Measurements from ENCODE around the gene SPRN. TPM values are rescaled to one million over a fixed set of nuclear protein-coding genes. Genes with fewer than 3 reads are reported as not detected.

Gene SPRN
- total and polyA plus RNA-seq, 2 of the 4 experiments (the other 2 are of a cell fraction): 0.36 to 2.3 TPM

DNA sequence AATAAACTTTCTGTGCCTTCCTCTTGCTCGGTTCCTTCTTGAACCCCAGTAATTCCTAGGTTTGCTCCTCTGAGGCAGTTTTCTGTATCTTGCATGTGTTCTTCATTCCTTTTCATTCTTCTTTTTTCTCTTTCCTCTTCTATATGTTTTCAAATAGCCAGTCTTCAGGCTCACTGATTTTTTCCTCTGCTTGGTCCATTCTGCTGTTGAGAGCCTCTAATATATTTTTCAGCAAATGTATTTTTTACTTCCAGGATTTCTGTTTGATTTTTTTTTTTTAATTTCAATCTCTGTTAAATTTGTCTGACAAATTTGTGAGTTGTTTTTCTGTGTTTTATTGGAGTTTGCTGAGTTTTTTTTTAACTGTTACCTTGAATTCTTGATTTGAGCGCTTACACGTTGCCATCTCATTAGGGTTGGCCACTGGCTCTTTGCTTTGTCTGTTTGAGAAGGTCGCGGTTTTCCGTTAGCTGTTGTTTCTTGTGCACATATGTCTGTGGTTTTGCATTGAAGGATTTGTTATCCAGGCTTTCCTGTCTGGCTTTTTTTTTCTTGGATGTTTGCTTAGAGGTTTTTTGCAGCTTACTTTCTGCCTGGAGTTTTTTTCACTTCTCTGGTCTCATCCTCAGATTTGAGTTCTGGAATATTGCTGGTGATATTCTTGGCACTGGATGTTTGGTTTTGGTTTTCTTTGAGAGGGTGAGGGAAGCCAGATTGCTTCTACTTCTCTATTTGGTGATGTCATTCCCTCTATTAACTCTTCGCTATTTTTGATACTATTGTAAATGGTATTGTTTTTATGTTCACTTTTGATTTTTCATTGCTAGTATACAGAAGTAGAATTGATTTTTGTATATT lies 12.7 kb downstream of the SPRN start:
- no peak overlapping the region for H4K5ac ChIP-seq (ENCODE audit: low read depth, low read length)
- no peaks in the 10 kb centered on the region for H3K27me3 ChIP-seq (ENCODE audit: control insufficient read depth, insufficient read depth, low read length)
- H2BK120ac ChIP-seq (ENCODE audit: low read depth, low read length): no peak overlapping the region
- no peak for TF ChIP-seq USF2 (IDR thresholded peaks at IDR 0.05; ENCODE audit: low read depth, low read length)
- no peak for TF ChIP-seq BHLHE40 (IDR thresholded peaks at IDR 0.05; ENCODE audit: low read depth, low read length)
- H3K23ac ChIP-seq (ENCODE audit: low read depth, low read length): no peak overlapping the region
- no TSS peak for BruUV-seq (replicated peaks)
- no peak overlapping the region for H3K9ac ChIP-seq (ENCODE audit: low read depth, low read length)
- H3K9me1 ChIP-seq (ENCODE audit: insufficient read depth, low read length): no peaks in the 10 kb centered on the region
- no peak overlapping the region for H2BK15ac ChIP-seq (ENCODE audit: low read depth, low read length)
- no peak overlapping the region for H3K4me2 ChIP-seq (ENCODE audit: low read depth, low read length)
- intact Hi-C loops (cut with micrococcal nuclease): no loop called here
- no peak overlapping the region for H2BK5ac ChIP-seq (ENCODE audit: low read depth, low read length, poor library complexity, severe bottlenecking)
- H4K91ac ChIP-seq (ENCODE audit: insufficient read depth, low read depth, low read length): no peak overlapping the region
- H2BK20ac ChIP-seq (ENCODE audit: low read depth, low read length): no peak overlapping the region
- CTCF ChIA-PET: no interaction called here
- H4K20me1 ChIP-seq (ENCODE audit: insufficient read depth, low read length): no peaks in the 10 kb centered on the region; the same call in 1 of the 2 replicates
- no peak overlapping the region for H3K27ac ChIP-seq (ENCODE audit: insufficient read depth, low read length)
- no peak overlapping the region for H3K4me3 ChIP-seq (ENCODE audit: insufficient read depth, low read depth, low read length)
- no peak overlapping the region for H2AK5ac ChIP-seq (ENCODE audit: low read depth, low read length)
- 96% methylated on average over 5 of the region's 7 CpGs; no CpG with 5 or more reads in 1 of the 2 experiments for WGBS, 2 experiments (ENCODE audit: extremely low coverage in 2 of 2, insufficient read length in 1 of 2)
- H3K9me3 ChIP-seq (ENCODE audit: control insufficient read depth, insufficient read depth, low read length): peaks cover 6% of the 10 kb centered on the region
- H3K36me3 ChIP-seq (ENCODE audit: control insufficient read depth, insufficient read depth, low read length): peaks cover 22% of the 10 kb centered on the region
- dilution Hi-C loops (cut with HindIII; ENCODE audit: low sequenced_read_pairs, unreplicated experiment): no loop called here
- no peak overlapping the region for H3K18ac ChIP-seq (ENCODE audit: low read depth, low read length)
- ATAC-seq (ENCODE audit: low read depth) (no peak), DNase-seq (no peak)
- H3K14ac ChIP-seq (replicated peaks; ENCODE audit: low read depth, low read length): no peak overlapping the region
- POLR2A ChIA-PET (ENCODE audit: unreplicated experiment): no interaction called here
- H3K4me1 ChIP-seq (ENCODE audit: control insufficient read depth, insufficient read depth, low read length): no peaks in the 10 kb centered on the region
- H4K8ac ChIP-seq (ENCODE audit: low read depth in 2 of 2, low read length in 2 of 2): no peak overlapping the region
- H3K4ac ChIP-seq (ENCODE audit: low read depth, low read length): no peak overlapping the region
- peaks cover 22% of the 10 kb centered on the region in 2 experiments for H3K79me1 ChIP-seq (ENCODE audit: low read depth in 1 of 2, low read length in 2 of 2)
- in situ Hi-C loops (cut with MboI; ENCODE audit: low sequenced_read_pairs): no loop called here
- no peak overlapping the region for H2AK9ac ChIP-seq (replicated peaks; ENCODE audit: low read depth, low read length, poor library complexity)
- no peak overlapping the region for H3K56ac ChIP-seq (ENCODE audit: extremely low read depth, insufficient read depth, low read length)
- H2AFZ ChIP-seq (replicated peaks; ENCODE audit: low read length, poor library complexity): no peak overlapping the region

Data from IMR-90 (cell line).